DMS53 treated with DMSO at 0.1 percent for 48 hours (cell line): ENCODE results near the gene UNKL.
A peak's percentile ranks its signal among the peaks of the same experiment; 100 is the strongest.

ENCODE experiments used
- DNase-seq: peaks from one replicate; lab custom pipeline; 2025; ENCODE audit not compliant: unreplicated experiment; lab: John Stamatoyannopoulos, UW

UNKL gene

GRCh38 chr16:1446296-1447080 lies 32.0 kb upstream of the UNKL start:
- no peak for DNase-seq

GRCh38 chr16:1445518-1446203 lies 31.2 kb upstream of the UNKL start:
- no peak for DNase-seq

DNA sequence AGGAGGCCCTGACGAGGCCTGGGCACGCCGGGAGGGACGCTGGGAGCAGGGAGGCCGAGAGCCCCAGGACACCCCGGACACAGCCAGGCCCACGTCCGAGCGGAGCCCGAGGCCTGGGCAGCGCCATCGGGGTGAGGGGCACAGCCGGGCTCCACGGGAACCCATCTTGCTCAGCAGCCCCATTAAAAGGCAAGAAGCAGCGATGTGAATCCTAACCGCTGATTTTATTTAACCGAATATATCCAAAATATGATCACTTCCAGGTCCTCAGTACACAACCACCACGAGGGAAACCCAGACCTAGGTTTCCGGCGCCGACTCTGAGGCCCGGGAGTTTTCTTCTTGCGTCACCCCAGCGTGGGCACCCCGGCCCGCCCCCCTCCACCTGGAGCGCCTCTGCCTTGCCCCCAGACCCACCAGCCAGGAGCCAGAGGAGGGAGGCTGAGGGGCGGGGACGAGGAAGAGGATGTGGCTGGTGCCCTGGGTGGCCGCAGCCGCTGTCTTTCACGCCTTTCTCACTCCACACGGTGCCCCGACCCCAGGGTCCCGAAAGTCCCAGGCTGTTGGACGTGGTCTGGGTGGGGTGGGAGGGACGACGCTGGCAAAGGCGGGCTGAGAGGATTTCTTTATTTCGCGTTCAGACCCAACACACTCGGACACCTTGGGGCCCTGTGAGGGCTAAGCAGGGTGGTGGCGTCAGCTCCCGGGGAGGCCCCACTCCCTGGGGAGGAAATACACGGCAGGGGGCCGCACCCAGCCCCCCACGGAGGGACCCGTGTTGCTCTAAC lies 30.4 kb upstream of the UNKL start:
- no peak for DNase-seq

DNA sequence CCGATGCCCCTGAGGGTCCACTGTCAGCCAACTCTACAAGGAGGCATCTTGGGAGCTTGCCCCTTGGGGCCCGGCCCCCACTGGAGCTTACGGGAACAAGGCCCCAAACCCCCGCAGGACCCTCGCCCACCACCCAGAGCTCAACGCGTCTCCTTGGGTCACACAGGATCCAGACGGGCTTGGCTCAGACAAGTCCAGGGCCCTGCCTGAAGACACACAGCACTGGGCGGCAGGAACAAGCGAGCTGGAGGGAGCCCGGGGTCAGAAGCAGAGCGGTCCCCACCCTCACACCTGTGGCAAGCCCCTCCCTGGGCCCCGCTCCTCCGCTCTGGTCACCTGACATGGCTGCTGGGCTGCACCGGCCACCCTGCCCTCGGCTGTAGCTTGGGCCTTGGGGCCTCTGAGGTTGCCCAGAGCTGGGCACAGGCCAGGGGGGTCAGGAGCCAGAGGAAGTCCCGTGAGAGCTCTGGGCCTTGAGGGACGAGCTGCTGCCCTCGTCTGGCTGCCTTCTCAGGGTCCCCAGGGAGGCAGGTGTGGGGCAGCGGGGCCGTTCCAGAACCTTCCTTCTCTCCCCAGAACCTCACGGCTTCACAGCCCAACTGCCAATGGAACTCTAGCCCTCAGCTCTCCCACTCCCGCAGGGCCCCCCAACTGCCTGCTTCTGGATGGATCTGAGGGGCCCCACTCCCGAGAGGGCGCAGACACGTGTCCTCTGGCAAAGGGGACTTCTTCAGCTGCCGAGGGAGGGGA lies 29.7 kb upstream of the UNKL start, which contains the start of gene CCDC154:
Gene CCDC154 (minus strand): TSS at position 577 of the 750 bp plus-strand sequence. CDS start 234 bp downstream, at position 343.
- DNase-seq, result no peak

- no peak for DNase-seq
Measured at GRCh38 chr16:1443403-1443973, 29.0 kb upstream of the UNKL start.

GRCh38 chr16:1442697-1443096 lies 28.2 kb upstream of the UNKL start:
- DNase-seq, result no peak

DNA sequence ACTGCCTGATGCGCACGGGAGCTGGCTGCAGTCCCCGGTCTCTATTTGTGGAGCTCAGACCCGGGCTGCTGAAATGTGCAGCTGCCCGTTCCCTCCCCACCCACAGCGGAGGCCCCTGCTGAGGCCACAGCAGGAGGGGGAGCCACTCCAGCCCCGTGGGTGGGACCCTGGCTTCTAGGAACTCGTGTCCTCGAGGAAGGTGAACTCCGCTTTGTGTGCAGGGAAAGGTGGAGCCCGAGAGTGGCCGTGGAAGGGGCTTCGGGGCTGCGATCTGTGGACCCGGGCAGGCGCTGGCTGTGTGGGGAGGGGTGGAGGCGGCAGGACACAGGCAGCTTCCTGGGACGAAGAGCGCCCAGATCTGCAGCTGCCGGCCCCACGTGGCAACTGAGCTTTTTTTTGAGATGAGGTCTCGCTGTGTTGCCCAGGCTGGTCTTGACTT lies 26.9 kb upstream of the UNKL start:
- DNase-seq, result no peak

GRCh38 chr16:1439699-1440074 lies 25.2 kb upstream of the UNKL start:
- peak; percentile 61 for DNase-seq

DNA sequence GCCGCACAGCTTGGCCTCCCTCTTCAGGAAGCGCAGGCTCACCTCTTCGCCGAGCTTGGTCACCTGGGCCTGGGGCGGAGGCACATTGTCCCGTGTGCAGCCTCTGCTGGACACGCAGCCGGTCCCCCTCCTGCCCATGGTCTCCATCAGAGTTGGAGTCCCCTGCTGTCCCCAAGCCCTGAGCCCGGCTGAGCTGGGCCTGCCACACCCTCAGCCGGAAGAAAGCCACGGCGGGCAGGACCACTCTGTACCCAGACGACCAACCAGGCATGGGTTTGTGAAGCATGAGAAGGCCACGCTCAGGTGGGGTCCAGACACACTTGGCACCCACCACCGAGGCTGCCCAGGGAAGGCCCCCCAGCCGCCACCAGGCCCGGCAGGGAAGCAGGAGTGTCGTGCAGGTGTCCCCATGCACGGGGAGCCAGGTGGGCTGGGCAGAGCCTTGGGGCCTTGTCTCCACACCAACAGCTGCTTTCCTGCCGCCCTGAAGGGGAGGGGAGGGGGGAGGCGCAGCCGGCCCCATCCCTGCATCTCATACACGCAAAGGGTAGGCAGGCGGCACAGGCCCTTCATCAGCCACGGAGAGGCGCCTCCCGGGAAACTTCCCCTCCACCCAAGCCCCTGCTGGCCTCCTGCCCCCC lies 24.7 kb upstream of the UNKL start:
- DNase-seq, result peak; percentile 61

DNA sequence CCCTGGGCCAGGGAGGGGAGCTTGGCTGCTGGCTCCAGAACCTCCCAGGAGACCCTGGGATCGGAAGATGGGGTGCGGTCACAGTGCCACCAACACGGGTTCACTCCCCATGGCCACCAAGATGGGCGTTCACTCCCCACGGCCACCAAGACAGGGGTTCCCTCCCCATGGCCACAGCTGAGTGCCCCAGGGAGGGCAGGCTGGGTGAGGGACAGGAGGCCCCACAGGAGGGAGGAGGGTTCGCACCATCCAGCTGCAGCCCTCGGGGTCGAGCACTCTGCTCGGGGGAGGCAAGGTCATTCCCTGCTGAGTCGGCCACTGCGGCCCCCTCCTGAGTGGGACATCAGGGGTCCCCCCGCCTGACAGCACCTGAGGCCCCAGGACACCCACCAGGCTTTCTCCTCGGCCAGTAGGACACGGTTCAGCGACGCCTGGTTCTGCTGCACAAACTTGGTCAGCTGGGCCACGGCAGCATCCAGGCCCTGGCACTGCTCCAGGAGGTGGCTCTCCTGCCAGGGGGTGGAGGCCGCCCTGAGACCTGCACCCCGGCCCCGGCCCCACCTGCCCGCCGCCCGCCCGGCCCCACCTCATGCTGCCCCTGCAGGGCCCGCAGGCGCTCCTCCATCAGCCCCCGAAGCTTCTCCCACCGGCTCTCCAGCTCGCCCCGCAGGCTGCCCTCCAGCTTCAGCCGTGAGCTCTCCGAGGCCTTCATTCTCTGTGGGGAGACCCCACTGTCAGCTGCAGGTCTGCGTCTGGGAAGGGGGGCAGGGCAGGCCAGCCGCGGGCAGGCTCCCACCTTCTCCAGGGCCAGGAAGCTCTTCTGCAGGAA lies 23.9 kb upstream of the UNKL start:
- DNase-seq, result peak; percentile 41

DNA sequence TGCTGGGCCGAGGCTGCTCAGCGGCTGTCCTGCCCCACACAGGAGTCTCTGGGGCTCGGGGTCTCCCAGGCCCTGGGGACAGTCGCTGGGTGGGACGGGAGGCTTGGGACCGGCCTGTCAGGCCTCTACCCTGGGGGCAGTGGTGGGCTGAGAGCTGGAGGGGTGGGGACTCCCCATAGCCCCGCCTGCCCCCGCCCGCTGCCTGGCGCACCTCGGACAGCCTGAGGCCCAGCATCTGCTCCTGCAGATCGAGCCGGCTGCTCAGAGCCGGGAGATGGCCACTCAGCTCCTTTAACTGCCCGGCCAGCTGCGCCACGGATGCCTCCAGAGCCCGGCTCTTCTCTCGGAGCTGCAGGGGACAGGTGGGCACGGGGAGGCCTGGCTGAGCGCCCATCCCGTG lies 23.1 kb upstream of the UNKL start:
- DNase-seq, result peak; percentile 49

- DNase-seq, result peak; percentile 28
Measured at GRCh38 chr16:1436731-1437355, 22.3 kb upstream of the UNKL start.

- DNase-seq, result peak; percentile 83
Measured at GRCh38 chr16:1435921-1436697, 21.6 kb upstream of the UNKL start.

DNA sequence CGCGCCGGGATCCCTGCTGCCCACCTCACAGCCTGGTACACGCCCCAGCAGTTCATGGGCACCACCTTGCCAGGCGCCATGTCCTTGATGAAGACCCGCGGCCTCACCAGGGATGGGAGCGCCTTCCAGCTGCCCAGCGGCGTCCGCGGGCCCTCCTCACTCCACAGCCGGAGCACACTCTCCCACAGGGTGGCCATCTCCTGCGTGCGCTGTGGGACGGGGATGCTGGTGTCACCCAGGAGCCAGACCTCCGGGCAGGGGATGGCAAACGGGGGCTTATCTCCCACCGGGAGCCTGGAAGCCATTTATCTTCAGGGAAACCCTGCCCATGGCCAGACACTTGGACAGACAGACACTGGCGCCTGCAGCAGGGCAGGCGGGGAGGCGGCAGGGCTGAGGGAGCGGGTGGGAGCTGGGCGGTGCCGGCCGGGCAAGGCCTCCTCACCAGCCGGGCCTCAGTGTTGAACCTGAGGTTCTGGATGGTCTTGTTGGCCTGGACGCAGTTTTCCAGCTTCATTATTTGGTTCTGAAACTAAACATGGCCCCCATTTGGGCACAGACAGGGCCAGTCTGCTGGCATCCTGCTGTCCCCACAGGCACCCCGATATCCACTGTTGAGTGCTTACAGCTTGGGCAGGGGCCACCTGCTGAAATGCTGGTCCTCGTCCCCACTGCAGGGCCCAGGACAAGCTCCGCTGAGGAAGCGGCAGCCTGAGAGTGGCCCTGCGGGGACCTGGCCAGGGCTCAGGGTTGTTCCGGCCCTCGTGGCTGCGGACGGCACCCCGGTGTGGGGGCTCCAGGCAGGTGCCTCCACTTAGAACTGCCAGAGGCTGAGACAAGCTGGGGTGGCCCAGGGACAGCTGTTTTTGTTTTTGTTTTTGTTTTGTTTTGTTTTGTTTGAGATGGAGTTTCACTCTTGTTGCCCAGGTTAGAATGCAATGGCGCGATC lies 20.4 kb upstream of the UNKL start:
- DNase-seq, result no peak

DNA sequence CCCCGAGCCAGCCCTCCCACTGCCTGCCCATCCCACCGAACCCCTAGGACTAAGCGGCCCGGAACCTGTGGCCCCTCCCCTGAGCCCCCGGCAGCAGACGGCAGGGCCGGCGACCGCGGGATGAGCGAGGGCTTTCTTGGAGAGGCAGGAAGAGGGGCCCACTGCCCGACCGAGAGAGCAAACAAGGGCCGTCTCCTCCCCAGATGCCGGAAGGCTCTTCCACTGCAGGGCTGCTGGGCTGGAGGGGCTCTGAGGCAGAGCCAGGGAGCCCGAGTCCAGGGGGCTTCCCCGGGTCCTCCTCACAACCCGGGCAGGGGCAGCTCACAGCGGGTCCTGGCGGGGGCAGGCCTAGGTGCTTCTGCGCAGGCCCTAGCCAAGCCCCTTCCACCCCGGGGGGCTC lies 19.3 kb upstream of the UNKL start:
- DNase-seq, result no peak

DNA sequence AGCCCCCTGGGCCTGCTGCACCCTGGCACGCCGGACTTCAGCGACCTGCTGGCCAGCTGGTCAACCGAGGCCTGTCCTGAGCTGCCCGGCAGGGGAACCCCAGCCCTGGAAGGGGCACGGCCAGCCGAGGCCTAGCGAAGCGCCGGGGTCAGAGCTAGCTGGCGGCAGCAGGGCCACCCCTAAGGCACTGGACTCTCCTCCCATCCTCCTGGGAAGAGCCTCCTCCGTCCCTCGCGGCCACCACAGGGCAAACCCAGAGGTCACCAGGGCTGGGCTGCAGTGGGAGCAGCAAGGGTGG lies 18.7 kb upstream of the UNKL start:
- no peak for DNase-seq
